Activated CD4-positive, alpha-beta T cell treated with anti-CD3 and anti-CD28 coated beads for 24 hours (primary cell): ENCODE results near the gene ZHX3.
"Not testable (repeated sequence)": the region's sequence is repeated elsewhere in the genome, so short reads cannot be mapped to it uniquely, and the experiment has no call there.

Experiments used
- DNase-seq, 2 donors: peaks; one replicate each; pipeline ENCODE4 v3.0.0-alpha.2; 2020; ENCODE audit warnings: low read depth in 2 of 2

ZHX3 gene

DNA sequence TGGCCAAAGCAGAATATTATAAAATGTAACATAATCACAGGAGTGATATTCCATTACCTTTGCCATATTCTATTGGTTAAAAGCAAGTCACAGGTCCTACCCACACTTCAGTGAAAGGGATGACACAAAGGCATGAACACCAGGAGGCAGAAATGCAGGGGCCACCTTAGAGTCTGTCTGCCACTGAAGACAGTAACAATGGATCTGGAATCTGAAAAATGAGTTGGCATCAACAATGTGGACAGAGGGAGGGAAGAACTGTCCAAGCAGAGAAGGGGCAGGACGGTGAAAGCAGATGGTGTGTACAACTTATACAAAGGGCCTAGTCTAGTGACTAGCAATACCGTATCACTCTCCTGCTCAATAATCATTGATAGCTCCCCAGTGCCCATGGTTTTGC, 16.5 kb upstream of the ZHX3 start:
- no peak for DNase-seq

DNA sequence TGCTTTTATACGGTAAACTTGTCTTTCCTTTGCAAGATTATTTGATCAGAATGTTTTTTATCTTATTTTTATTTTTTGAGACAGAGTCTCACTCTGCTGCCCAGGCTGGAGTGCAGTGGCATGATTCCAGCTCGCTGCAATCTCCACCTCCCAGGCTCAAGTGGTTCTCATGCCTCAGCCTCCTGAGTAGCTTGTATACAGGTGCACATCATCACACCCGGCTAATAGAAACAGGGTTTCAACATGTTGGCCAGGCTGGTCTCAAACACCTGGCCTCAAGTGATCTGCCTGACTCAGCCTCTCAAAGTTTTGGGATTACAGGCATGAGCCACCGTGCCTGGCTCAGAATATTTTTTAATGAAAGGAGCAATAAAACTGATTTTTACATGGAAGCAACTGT, 14.2 kb upstream of the ZHX3 start:
- DNase-seq: no peak

DNA sequence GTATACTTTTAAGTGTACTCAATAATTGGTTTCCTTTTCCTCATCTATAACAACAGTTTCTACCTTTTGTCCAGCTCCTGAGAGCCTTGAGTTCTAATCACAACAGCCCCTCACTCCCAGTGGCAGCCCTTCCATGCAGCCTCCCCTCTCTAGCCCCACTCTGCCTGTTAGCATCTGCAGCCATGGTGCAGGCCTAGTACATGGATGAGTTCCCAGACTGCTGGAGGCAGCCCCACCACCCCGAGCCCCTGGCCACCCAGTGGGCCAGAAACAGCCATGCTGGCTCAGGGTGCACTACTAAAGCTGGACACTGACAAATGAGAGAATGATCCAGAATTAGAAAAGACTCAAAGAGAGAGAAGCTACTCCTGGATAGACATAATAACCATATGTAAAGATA, 13.4 kb upstream of the ZHX3 start:
- DNase-seq: no peak

DNA sequence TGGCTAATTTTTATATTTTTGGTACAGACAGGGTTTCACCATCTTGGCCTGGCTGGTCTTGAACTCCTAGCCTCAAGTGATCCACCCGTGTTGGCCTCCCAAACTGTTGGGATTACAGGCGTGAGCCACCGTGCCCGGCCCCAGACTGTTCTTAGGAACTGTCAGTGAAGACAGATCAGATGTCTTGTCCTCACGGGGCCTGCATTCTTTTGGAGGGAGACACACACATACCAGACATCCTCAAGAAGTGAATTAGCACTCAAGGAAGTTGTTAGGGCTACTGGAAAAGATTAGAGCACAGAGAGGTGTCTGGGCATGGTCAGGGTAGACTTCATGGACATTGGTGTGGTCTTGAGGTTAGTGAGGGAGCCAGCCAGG, 12.8 kb upstream of the ZHX3 start:
- no peak for DNase-seq

DNA sequence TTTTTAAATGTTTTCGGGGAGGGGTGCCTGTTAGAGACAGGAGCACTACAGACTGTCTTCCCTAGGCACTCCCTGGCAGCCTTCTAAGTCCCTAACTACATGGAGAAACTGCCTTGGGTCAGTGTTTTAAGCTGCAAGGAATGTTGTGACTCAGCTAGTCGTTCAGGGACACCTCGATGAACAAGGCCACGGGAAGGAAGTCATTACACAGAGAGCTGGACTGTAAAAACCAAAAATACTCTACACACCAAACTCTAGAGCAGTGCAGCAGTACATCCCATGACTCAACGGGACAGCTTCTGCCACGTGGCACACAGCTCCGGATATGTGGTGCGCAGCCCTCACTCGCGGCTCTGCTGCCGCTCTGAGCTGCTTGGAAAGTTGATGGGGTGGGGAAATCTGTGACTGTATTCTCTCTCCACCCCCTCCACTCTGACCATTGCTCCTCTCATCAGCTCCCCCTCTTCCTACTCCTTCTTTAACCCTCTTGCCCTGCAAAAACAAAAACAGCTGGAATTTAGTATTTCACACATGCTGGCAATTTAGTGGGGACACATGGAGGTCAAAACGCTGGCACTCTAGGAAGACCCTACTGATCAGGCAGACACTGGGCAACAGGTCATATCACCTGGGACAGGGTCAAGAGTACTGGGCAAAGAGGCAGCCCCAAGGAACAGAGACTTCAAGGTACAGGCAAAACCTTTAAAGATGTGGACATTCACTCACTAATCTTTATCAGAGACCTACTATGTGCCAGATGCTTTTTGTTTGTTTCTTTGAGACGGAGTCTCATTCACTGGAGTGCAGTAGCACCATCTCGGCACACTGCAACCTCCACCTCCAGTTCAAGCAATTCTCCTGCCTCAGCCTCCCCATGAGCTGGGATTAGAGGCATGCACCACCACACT, 12.2 kb upstream of the ZHX3 start:
- peak; percentile 29 to 39 for DNase-seq

DNA sequence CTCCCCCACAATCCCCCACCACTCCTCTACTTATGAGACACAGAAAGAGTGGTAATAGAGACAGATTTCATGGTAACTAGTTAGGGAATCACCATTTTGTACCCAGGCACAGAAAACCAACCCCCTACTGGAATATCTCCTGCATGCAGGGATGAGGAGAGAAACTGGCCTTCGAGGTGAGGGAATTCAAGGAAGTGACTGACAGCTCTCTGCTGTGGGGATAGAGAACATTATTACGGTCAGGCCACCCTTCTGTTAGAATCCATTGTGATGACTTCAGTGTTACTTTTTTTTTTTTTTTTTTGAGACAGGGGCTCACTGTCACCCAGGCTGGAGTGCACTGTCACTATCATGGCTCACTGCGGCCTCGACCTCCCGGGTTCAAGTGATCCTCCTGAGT, 9.6 kb upstream of the ZHX3 start:
- DNase-seq: no peak

DNA sequence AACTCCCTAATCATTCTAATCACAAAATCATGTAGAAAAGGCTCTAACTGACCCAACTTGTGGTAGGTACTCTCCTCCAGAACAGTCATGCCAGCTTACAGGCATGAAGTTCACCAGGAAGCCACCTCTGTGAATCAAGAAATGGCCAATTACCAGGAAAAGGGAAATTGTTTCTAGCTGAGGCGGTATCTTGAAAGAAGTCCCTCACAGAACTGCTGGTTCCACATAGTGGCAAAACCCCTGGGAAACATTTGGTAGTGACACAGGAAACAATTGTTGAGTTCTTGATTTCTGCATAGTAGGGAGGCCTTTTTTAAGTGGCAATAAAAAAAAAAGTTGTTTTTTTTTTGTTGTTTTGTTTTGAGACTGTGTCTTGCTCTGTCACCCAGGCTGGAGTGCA, 3.4 kb upstream of the ZHX3 start:
- DNase-seq: no peak

DNA sequence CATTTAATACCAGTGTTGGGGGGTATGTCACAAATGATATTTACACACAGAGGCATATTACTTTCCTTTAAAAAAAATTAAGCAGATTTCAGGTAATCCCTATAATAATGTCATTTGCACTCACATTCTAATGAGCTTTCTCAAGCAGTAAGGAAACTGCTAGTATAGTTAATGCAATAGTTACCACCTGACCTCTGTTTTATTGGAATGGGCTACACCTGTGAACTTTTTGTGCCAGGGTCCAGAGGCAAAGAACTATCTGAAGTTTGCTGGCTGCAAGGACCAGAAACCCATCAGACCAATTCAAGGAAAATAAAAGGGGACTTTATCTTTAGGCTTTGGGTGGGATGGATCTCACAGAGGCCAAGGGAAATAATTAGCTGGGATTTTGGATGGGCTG, 2.9 kb upstream of the ZHX3 start:
- no peak for DNase-seq

DNA sequence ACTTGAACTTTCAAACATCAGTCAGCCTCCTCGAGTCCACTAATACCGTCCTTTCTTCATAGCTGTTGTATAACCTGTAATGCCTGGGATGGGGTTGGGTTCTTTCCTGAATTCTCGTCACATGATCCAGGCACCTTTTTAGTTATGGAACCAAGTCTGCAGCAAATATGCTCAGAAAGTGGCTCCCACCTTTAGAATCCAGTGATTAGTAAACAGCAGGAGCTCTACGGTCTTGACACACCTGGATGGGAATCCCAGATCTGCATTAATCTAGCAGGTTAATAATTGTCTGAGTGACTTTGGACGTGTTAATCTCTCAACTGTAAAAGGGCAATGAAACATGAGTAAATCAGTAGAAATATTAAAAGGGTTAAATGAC, 729 bp upstream of the ZHX3 start:
- no peak for DNase-seq

DNA sequence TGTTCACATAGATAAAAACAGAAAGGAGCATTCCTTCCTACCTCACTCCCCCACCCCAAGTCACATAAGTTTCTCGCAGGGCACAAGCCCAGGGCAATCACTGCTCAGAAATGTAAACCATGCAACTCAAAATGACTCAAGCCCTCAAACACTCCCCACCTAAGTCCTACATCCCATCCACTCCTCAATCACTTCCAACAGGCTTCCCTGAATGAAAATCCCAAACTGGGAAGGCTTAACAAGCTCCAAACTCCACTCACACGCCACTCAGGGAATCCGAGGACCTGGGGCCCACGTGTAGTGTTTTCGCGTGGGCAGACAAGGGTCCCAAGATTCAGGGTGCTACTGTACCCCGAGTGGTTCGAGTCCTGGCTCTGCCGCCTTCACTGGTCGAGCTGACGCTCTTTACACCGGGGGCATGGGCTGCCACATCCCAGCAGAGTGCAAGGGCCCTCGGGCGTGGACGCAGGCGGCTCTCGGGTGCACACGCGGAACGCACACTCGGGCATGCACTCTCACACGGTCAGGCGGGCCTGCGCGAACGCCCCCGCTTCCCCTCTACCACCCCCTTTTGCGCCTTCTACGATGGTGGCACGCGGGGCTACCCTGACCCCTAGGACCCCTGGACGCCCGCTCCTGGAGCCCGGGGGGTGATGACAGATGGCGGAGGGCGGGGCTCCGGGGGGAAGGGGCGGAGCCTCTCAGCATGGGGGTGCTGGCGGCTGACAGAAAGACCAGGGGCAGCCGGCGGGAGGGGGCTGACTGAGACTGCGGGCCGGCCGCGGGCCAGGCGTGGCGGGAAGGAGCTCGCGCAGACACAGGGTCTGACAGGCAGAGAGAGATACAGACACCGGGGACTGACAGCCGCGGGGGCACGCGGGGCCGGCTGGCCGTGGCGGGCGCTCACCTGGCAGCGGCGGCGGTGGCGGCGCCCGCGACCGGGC, 657 bp downstream of the ZHX3 start:
- peak; percentile 66 to 74 for DNase-seq

DNA sequence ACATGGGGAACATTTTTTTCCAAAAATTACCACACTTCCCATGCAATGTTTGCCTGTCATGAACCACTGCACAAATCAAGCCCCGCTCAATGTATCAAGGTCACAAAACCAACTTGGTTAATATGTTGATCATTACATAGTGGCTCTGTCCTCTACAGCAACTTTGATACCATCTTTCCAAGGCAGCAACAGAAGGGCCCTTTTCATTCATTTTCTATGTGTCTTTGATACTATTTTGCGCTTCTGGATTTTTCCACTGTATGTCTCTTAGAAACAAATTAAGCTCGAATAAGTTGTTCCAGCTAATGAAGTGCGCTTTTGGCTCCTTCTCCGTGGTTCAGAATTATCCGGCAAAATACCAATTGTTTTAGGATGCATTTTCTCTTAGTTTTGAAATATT, 1.5 kb downstream of the ZHX3 start:
- DNase-seq: no peak

DNA sequence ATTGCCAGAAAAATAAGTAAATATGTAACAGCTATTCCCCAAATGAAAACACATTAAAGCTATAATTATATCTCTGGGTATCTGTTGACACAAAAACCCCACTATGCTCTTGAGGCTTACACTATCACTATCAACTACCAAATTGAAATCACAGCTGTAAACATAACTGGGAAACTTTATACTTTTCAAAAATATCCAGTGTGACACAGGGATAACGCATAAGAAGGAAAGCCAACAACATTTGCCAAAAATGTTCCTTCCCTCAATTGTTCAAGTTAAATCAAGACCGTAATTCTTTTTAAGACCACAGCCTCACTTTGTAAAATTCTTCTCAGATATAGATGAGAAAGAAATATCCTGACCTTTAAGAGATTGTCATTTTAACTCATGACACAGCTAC, 3.1 kb downstream of the ZHX3 start:
- DNase-seq: no peak

DNA sequence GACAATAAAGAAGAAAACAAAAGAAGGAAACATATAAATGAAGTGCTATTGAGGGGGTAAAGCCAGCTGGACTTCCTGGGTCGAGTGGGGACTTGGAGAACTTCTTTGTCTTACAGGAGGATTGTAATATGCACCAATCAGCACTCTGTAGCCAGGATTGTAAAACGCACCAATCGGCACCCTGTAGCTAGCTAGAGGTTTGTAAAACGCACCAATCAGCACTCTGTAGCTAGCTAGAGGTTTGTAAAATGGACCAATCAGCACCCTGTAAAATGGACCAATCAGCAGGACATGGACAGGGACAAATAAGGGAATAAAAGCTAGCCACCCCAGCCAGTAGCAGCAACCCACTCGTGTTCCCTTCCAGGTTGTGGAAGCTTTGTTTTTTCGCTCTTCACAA, 5.5 kb downstream of the ZHX3 start:
- DNase-seq: not testable (repeated sequence)

DNA sequence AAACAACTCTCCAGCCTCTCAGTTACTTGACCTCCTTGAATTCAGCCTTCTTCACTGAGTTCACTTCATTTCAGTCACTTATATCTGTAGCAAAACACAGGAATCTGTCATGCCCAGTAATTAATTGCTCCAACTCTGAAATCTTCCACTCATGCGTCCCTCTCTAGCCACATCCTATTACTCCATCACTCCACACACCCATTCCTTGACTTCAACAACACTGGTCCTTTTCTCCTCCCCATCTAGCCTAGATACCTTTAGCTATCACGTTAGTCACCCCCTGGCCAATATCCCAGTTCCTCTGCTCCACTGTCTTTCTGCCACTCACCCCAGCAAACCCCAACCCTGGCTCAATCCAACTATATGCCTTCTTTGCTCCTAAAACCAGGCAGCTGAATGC, 7.7 kb downstream of the ZHX3 start:
- no peak for DNase-seq

DNA sequence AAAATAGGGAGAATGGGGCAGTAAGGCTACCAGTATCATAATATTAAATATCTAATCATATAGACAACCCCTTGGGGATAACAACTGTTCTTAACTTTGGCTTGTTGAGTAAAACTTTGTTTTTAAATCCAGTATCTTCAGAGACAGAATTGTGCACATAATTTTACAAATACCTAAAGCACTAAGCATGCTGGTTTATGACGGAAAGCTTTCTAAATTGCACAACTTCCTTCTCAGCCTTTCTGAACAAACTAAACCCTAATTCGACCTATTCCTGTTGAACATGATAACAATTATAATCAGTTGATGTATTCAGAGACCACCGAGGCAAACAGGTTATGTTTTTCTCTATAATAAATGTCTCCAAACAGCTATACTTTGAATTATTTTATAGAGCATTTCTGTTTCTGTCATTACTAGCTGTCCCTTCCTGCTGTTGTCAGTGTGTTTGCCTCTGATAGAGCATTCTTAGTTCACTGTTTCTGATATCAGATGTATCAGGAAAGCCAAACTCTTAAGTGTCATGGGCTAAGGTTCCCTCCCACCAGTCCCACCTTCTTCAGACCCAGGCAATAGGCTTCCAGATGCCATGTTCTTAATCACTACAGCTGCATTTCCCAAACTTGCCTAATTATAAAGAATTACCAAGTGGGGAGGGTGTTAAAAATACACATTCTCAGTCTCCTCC, 8.7 kb downstream of the ZHX3 start:
- no peak for DNase-seq

DNA sequence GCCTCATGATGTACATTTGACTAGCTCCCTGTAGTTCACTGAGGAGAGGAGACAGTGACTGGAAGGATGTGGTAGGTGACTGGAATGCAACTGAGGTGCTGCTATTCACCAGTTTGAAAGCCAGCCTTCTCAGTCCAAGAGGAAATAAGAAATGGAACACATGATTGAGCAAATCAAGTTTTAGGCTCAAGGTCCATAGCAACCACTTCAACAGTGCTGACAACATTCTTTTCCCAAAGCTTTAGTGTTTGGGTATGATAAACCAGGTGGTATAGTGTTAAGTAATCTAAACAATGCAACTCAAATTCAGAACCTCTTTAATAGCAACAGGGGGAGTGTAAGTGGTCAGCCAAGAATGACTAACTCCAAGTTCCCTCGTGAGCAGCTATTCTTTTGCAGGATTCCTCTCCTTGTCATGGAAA, 9.2 kb downstream of the ZHX3 start:
- DNase-seq: no peak

DNA sequence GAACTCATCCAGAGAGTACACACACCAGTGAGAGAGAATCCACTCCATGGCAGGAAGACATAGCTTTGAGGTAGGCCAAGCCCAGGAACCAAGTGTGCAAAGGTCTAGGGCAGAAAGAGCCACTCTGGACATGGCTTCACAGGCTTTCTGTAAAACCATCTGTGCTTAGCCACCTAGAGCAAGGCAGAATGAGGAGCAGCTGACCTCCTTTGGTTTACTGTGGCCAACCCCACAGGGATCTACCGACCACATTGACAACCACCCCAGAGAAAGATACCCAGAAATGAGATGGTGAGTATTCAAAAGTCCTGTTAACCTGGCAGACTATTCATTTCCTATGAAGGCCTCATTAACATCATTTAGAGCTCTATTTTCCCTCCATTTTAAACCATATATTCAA, 10.5 kb downstream of the ZHX3 start:
- no peak for DNase-seq

DNA sequence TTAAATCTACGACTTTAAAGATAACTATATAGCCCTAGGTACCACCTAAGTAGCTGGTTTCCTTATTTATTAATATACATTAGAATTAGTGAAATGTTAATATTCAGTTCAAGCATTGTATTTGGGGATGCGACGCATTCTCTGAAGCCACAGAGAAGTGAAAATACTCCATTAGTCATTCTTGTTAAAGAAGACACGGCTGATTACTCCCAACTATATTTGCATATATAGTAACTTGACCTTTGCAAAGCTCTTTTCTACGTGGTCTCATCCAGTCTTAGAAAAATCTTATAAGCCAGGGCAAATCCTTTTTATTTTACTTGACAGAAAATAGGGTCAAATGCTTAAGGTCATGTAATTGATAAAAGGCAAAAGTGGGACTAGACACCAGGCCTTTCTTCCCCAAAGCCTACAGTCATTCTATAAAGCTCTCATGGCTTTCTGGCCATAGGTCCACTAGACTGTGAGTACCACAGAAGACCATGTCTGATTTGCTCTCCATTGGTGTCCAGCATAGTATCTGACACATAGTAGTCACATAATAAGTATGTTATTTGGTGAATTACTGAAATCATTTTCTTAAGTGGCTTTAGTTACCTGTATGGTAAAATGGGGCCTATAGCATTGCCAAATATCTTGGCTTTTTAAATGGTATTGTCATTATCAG, 11.3 kb downstream of the ZHX3 start:
- no peak for DNase-seq

DNA sequence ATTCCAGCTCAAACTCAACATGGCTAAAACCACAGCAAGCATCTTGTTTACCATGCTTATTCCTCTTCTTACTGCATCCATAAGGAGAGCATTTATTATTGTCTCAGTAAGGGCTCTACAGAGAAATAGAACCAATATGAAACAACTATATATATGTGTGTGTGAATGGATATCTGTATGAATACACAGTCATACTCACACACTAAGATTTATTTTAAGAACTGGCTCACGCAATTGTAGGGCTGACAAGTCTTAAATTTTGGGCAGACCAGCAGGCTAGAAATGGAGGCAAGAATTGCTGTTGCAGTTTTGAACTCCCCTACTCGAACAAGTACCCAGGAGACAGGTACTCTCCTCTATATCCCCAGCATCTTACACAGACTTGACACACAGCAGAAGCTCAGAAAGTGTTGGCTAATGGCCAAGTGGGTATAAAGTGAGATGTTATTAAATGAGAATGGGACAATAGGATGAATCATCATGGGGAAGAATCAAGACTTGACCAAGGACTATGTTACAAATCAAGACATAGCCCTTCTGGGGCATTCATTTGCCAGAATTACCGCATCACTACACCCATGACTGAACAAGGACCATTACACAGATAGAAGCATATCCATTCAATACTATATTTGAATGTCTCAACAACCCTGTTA, 13.0 kb downstream of the ZHX3 start:
- DNase-seq: no peak

DNA sequence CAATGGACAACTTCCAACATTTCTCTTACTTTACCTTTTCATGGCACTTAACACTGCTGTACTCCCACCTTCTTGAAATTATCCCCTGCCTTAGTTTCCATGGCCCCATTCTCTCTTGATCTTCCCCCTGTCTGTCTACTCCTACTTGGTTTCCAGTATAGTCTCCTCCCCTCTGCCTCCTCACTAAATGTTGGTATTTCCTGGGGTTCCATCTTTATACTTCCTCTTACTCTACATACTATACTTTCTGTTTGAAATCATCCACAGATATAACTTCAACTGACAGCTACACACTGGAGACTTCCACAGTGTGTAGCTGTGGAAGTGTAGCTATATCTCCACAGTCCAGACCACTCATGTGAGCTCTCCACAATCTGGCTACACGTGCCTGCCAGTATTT, 13.5 kb downstream of the ZHX3 start:
- no peak for DNase-seq

DNA sequence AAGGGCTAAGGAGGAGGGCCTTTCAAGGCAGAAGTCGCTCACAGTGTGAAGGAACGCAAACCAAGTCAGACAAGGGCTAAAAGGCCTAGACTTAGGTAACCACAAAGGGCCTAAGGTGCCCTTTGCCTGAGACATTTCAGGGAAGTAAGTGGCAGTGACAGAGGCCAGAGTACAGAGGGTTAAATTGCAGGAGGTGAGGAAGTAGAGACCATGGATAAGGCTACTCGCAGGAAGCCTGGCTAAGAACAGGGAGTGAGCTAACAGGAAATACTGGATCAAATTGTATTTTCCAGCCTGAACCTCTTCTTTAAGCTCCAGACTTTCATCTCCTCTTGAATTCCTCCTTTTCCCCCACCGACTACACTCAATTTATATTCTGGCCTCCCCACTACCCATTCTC, 16.6 kb downstream of the ZHX3 start:
- DNase-seq: no peak
